Measurements from ENCODE around the gene UBP1.
A peak's percentile ranks its signal among the peaks of the same experiment; 100 is the strongest.

The UBP1 gene

DNA sequence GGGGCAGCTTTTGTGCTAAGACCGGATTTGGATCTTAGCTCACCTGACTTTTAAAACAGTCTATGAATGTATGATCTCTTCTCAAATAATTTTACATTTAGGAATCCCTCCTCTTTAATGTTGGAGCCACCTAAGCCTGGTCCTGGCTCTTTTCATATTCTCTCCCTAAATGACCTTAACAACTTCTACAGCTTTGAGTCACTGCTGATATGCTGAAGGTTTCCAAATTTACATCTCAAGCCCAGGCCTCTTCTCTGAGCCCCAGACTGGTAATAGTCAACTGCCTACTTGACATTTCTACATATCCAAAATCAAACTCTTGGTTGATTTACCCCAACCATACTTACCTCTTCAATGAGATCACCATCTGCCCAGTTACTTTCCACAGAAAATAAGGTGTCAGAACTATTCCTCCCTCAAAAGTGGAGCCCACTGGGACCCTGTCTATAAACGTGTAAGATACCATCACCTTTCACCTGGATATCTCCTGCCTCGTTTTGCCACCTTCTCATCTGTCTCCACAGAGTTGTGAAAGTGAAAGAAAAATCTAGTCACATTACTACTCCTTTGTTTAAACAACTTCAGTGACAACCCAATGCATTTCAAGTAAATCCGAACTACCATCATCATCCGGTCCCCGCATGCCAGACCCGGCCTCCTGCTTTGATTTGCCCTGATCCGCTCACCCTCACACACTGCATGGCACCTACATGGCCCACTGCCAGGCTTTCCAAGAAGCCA is 48.8 kb downstream of the UBP1 start:
- DNase-seq (ENCODE audit: low spot score): no peak

DNA sequence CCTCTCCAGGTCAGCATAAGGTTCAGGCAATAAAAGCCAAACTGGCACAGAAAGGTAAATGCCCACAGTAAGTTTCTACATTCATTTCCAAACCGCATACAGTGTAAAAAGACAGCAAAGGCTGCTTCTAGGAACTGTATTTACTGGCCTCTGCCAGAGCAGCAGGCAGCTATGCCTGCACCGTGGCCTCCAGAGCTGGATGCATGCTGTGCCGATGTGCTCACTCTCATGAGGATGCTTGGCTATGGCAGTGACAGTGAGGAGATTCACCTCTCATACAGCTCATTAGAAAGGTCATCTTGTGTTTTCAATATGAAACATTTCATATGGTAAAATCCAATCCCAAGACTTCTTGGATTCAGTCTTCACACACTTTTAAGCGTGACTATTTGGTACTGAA is 50.3 kb downstream of the UBP1 start:
- DNase-seq (ENCODE audit: low spot score): no peak

DNA sequence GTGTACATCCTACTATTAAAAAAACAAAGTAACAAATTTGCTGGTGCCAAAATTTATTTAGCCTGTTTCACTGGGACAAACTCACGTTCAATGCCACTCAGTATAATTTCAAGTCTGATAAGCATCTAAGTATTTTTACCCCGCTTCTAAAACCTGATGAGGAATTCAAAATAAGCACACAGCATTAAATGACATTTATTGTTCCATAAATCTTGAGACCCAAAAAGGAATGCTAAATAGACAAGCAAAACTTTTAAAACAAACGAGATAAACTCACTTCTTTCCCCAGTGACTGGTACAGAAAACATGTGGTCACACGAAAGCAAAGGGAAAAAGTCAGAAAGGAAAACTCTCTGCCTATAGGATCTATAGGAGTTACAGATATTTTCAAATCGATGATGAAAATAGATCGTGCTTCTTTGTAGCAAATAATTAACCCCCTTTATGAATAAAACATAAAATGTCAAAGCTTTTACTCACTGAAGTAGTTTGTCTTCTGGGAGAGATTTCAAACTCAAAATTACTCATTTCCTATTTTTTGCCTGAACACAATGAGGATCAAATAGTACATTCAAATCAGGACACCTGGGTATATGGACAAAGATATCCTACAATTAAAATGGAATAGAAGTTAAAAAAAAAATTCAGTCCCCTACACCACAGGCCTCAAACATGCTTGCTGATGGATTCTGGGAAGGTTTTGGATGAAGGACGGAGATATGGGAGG is 51.7 kb downstream of the UBP1 start:
- no peak for DNase-seq (ENCODE audit: low spot score)

DNA sequence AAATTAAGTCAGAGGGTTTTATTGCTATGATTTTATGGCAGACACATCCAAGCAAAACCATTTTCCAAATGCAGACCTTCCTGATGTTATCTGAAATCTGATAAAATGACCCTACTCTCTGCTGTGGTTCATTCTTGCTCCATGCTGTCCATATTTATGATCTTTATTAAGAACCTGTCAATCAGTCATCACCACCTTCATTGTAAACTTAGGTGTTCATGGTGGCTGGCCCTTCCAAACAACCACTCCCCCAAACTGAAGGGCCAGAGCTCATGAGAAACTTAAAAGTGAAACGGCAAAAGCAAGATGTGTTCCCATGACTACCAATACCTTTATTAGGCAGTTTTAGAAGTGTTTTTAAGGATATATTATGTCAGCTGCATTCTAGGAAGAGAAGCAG is 53.6 kb downstream of the UBP1 start:
- no peak for DNase-seq (ENCODE audit: low spot score)

DNA sequence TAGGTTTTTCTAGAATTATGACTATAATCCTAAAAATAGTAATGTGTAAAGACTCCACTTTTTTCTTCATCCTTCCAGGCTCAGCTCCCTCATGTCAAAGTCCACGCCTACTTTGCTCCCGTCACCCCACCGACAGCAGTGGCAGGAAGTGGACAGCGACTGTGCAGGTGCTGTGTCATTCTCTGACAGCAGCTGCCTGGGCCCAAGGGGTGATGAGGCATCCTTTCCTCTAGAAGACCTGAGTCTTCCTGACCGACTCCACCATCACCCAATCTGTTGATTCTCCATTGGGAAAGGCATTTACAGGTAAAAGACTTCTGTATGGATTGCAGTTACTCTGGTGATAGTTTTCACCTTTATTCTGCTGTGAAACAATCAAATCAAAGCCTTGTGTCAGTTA is 54.8 kb downstream of the UBP1 start:
- DNase-seq (ENCODE audit: low spot score): peak; percentile 37

DNA sequence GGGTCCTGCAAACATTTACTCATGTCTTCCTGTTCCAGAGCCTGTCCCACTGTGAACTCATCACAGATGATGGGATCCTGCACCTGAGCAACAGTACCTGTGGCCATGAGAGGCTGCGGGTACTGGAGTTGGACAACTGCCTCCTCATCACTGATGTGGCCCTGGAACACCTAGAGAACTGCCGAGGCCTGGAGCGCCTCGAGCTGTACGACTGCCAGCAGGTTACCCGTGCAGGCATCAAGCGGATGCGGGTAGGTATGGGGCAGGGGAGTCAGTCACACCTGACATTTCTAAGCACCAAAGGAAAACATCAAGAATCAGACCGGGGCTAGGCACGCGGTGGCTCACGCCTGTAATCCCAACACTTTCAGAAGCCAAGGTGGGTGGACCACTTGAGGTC is 56.3 kb downstream of the UBP1 start:
- no peak for DNase-seq (ENCODE audit: low spot score)

DNA sequence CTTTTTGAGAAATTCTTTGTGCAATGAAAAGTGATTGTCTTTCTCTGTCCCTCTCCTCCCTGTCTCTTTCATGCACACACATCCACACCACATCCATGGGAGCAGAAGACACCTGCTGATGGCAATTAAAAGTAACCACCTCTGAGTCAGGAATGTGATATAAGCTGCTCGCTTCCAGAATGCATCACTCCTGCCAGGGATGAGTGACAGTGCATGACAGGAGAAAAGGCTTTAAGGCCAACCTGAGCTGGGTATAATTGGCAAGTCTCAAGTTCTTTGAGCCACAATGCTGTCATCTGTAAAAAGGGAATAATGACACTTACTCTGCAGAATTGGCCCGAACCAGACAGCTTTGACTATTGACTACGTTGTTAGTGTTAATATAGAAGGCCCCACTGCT is 59.6 kb downstream of the UBP1 start:
- DNase-seq (ENCODE audit: low spot score): no peak

DNA sequence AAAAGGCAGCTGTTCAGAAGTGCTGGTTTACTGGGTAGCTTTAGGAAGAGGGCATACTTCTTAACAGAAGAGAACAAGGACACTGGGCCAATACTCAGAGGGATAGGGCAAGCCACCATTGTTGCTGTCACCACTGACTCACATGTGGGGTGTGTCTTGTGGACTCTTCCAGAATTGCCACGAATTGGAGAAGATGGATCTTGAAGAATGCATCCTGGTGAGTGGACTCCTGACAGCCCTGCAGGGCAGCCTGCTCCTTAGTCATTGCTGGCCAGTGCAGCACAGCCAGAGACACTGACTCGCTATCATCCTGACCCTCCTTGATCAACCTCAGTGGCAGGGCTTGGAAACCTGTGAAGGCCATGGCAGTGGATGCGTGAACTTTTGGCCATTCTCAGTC is 62.3 kb downstream of the UBP1 start:
- DNase-seq (ENCODE audit: low spot score): no peak

DNA sequence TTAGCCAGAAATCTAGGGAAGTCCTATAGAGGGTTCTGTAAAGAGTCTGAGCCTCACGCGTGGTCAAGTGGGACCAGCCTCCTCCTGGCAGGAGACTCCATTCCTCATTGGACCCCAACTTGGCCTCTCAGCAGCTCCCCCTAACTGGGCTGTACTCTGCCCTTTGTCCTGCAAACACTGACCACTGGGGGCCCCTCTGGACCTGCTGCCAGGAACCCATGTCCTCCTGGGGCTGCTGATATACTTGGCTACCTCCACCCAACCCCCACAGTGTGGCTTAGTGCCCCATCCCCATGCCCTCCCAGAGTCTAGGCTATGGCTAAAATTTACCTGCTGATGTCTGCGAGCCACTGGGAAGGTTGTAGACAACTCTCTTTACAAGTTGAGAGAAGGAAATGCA is 62.7 kb downstream of the UBP1 start:
- DNase-seq (ENCODE audit: low spot score): no peak

DNA sequence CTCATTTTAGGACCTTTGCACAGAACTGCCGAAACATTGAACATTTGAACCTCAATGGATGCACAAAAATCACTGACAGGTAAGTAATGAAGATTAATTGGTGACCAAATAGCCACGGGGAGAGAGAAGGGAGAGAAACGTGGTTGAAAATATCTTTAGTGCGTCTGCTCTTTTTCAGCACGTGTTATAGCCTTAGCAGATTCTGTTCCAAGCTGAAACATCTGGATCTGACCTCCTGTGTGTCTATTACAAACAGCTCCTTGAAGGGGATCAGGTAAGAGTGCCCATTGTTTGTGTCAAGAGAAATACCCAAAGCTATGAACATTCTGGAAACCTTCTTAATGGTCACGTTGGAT is 67.1 kb downstream of the UBP1 start:
- no peak for DNase-seq (ENCODE audit: low spot score)

DNA sequence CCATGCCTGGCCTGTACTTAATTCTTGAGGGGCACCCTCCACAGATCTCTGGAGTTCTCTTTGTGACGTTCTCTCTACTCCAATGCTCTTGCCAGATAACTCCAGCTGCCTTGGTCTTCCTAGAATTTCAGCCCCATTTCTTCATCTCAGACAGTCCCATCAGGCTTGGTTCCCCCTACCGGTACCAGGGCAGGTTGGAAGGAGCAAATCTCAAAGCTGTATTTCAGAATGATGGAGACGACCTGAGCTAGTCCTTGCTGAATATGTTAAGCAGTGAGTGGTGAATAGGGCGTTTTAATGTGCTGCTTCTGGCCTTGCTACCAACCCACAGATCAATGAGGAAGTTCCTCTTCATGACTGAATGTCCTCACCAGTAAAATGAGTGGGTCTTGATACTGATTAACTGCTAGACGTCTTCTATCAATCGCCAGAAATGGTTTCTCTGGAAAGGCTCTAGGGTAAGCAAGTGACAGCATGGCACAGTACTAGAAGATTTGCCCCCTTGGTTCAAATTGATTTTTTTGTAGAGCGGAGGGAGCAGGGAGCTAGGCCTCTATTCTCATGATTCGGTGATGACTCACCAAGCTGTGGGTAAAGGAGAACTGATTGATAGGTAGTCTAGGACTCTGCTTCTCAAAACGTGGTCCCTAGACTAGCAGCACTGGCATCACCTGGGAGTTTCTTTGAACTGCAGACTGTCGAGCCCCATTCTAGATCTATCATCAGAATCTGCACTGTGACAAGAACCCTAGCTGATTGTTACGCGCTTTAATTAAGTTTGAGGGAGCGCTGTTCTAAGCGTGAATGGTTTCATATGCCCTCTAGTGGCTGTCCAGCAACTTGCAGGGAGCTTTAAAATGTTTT is 67.8 kb downstream of the UBP1 start:
- peak; percentile 72 for DNase-seq (ENCODE audit: low spot score)

DNA sequence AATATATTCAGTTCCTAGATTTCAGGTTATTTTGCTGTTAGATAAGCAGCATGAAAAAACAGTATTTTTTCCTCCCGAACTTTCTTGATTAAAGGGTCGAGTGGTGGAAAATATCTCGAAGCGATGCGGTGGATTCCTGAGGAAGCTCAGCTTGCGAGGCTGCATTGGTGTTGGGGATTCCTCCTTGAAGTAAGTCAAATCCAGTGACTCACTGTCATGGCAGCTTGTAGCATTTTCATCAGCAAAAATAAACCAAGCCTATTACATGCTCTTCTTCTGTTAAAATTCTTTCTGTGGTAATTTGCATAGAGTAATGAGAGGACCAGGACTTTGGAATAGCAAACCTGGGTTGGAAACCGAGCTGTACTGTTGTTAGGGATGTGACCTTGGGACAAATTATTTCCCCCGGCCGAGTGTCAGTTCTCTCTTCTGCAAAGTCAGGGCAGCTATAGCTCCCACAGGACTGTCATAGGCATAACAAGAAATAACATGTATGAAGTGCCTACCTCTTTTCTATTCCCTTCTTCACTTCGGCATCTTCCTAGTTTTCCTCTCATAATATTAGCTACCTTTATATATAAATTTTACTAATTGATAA is 75.6 kb downstream of the UBP1 start:
- no peak for DNase-seq (ENCODE audit: low spot score)

DNA sequence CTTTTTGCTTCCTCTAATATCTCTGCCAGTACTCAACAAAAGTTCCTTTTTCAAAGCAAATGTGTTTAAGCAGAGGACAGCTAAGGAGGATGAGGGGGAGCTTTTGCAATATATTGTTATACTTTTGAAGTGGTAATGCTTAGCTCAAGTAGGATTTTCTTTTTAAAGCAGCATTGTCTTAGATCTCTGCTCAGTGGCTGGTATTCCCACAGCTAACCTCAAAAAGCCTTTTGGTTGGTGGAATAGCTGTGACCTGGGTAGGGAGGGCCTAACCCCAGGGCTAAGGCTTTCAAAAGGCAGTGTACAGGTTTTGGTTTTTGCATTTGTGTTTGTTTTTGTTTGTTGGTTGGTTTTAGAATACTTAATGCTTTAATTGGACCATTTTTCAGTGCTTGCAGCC is 76.1 kb downstream of the UBP1 start:
- no peak for DNase-seq (ENCODE audit: low spot score)

DNA sequence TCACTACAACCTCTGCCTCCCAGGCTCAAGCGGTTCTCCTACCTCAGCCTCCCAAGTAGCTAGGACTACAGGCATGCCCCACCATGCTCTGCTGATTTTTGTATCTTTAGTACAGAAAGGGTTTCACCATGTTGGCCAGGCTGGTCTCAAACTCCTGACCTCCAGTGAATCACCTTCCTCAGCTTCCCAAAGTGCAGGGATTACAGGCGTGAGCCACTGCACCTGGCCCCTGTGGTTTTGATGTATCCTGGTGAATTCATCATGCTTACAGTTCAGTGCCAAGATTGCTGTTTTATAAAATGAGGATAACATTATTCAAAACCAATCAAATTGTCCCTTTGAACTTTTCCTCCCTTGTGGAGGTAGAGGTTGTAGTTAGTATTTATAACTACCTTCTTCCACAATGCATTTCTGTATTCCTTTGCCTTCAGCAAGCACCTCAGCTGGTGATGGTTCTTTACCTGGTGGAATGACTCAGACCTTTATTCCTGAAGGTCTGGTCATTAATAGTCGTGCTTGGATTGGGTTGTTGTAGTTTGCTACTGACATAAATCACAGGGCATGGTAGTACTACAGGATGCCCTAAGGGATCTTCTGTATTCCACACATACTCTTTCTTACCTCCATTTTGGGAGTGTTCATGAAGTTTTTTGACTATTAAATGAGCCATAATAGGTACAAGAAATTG is 76.9 kb downstream of the UBP1 start:
- DNase-seq (ENCODE audit: low spot score): no peak

DNA sequence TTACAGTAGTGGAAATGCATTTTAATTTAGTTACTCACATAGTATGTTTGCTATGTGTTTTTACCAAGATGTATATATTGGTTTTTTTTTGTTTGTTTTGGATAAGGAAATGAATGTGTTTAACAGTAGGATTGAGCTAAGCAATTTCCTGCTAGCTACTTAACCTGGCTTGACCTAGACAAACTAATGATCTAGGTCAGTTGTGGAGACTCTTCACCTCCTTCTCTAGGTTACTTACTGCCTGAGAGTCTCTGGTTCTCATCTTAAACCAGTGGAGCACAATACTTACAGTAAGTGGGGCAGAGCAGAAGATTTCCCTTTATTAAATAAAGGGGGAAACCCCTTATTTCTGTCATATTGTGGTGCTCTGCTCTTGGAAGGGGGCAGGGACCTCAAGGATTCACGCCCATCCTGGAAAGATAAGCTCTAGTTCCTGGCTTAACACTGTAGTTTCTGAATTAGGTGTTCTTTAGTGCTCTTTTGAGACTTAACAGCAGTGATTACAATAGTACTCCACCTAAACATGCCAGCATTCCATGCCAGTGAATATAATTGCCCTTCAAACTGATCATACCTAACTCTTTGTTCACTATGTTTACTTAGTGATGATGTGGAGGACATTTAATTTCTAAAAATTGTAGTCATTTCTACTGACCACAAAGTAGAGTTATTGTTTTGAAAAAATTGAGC is 79.9 kb downstream of the UBP1 start:
- DNase-seq (ENCODE audit: low spot score): no peak

DNA sequence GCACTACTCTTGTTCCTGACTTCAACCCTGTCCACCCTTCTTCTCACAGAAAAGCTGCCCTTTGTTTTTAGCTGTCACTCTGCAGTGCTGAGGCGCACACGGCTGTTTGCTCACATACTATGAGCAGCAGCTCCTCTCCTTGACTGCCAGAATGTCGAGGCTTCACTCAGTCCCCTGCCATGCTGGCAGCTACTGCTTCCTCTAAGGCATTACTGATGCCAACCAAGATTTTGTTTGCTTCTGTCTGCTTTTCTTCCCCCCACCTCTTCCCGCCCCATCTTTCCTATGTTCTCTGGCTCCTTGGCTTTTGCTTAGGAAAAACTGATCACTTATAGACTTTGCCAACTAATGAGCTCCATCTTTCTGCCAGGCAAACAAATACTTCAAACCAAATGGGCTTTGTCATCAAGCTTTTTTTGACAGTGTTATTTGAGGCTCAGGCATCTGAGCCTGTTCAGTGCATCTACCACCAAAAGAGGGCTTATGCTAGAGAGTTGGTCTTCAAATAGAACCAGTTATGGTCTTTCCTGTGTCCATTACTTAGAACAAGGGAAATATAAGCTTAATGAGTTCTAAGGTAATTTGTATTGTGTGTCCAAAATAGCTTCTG is 81.9 kb downstream of the UBP1 start:
- no peak for DNase-seq (ENCODE audit: low spot score)

DNA sequence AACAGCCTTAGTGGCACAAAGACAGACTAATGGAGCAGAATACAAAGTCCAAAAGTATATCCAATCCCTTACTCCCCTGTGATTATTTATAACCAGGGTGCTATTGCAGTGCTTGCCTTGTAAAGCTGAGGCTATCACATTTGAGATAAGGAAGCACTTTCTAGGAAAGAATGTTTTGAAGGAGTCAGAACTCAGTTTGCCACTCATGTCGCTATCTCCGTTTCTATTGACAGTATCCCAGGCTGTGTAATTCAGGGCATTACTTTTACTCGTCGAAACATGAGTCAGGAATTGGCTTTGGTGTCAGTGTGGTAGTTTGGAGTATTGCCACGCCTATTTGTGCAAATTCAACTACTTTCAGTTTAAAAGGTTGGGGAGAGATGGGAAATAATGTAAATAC is 84.6 kb downstream of the UBP1 start:
- DNase-seq (ENCODE audit: low spot score): no peak

DNA sequence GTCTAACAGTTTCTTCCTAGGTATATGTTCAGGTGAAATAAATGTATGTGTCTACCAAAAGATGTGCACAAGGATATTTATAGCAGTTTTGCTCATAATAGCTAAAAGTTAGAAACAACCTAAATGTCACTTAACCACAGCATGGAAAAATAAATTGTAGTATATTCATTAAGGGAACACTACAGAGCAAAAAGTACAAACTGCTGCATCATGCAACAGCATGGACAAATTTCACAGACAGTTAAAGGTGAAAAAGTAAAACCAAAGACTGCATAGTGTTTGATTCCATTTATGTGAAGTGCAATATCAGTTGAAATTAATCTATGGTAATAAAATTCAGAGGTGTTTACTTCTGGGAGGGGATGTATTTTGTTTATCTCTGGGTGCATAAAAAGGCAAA is 100.4 kb downstream of the UBP1 start:
- DNase-seq (ENCODE audit: low spot score): no peak

DNA sequence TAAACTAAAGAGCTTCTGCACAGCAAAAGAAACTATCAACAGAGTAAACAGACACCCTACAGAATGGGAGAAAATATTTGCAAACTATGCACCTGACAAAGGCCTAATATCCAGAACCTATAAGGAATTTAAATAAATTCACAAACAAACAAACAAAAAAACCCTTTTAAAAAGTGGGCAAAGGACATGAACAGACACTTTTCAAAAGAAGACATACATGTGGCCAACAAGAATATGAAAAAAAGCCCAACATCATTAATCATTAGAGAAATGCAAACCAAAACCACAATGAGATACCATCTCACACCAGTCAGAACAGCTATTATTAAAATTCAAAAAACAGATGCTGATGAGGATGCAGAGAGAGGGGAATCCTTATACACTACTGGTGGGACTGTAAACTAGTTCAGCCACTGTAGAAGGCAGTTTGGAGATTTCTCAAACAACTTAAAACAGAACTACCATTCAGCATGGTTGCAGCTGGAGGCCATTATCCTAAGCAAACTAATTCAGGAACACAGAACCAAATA is 101.2 kb downstream of the UBP1 start:
- peak; percentile 16 for DNase-seq (ENCODE audit: low spot score)

All from NAMALWA (cell line).